K562 (cell line): ENCODE results near the gene OR4K2. TPM values are rescaled to one million over a fixed set of nuclear protein-coding genes. Genes with fewer than 3 reads are reported as not detected.

ENCODE experiments used
- ATAC-seq: fragments of 200-7000 bp; cut with Tn5 transposase; 3 replicates; pipeline ENCODE4 v1.9.1; 2020; ENCODE audit warnings: moderate library complexity
- BruUV-seq: library from RNA; stranded (reverse); fragments of 400-500 nt; replicated peaks from 2 replicates; lab custom pipeline; 2021; lab: Mats Ljungman, UMichigan
- CTCF ChIA-PET: fragments of 300-600 bp; formaldehyde crosslinking; extraction: SDS; loops from one replicate; lab custom pipeline; 2021; ENCODE audit warnings: low intra/inter-chr PET ratio; lab: Yijun Ruan, JAX
- POLR2A ChIA-PET: fragments of 300-600, 350-650 bp; sonication (Branson Sonifier 250); formaldehyde crosslinking; extraction: SDS; loops from one replicate; lab custom pipeline; 2021; ENCODE audit warnings: antibody characterized with exemption, inconsistent platforms; lab: Yijun Ruan, JAX
- DNase-seq, 4 experiments: peaks; one replicate each; pipeline versions ENCODE4 v3.0.0 to v3.0.0-alpha.2; 2011 to 2018; ENCODE audit warnings: low spot score in 3 of 4, mixed read lengths in 3 of 4; ENCODE audit errors: extremely low read depth in 1 of 4
- FAIRE-seq: peaks from 2 replicates; lab custom pipeline; 2011; peaks lifted over from hg19 to GRCh38; lab: Jason Lieb, UNC
- H2AFZ ChIP-seq: 2 replicates; pipeline ENCODE4 v1.6.0; 2011; ENCODE audit warnings: low read depth, low read length, control low read depth, inconsistent platforms
- H3K27ac ChIP-seq: fragments of 200-600 bp; 3 replicates; pipeline ENCODE4 v1.8.0; 2011; ENCODE audit warnings: low read depth, mild to moderate bottlenecking, control low read depth, inconsistent platforms, low read length, moderate library complexity, mixed read lengths; ENCODE audit errors: extremely low read depth
- H3K27me3 ChIP-seq, 2 experiments: fragments of 300-600 bp in 1 of 2; 2 replicates in 1 of 2; 3 replicates in 1 of 2; pipeline versions ENCODE4 v1.6.0 to v1.8.0; 2011; ENCODE audit warnings: inconsistent platforms in 2 of 2, low read length in 2 of 2, mild to moderate bottlenecking in 1 of 2, mixed read lengths in 1 of 2, moderate library complexity in 1 of 2; ENCODE audit not compliant: control insufficient read depth in 2 of 2, insufficient read depth in 2 of 2
- H3K36me3 ChIP-seq: fragments of 300-600 bp; 3 replicates; pipeline ENCODE4 v1.8.0; 2011; ENCODE audit warnings: mild to moderate bottlenecking, low read length, inconsistent platforms; ENCODE audit not compliant: control insufficient read depth, insufficient read depth
- H3K4me1 ChIP-seq, 2 experiments: fragments of 200-600 bp in 1 of 2; replicated peaks in 1 of 2; 2 replicates in 1 of 2; 3 replicates in 1 of 2; pipeline versions ENCODE4 v1.5.1 to v1.8.0; 2011; ENCODE audit warnings: inconsistent platforms in 2 of 2, low read length in 2 of 2, mild to moderate bottlenecking in 1 of 2, mixed read lengths in 1 of 2, moderate library complexity in 1 of 2; ENCODE audit not compliant: control insufficient read depth in 2 of 2, insufficient read depth in 2 of 2
- H3K4me2 ChIP-seq: 2 replicates; pipeline ENCODE4 v1.6.1; 2011; ENCODE audit warnings: low read length, control low read depth, inconsistent platforms, mixed read lengths; ENCODE audit not compliant: insufficient read depth
- H3K4me3 ChIP-seq: fragments of 200-600 bp; sonication (generic), shearing (Covaris generic); 2 replicates; pipeline ENCODE4 v1.5.1; 2016; ENCODE audit warnings: control low read depth, inconsistent platforms
- H3K79me2 ChIP-seq: fragments of 200-600 bp; 3 replicates; pipeline ENCODE4 v1.8.0; 2011; ENCODE audit warnings: low read length, inconsistent platforms; ENCODE audit not compliant: control insufficient read depth, insufficient read depth
- H3K9ac ChIP-seq, 2 experiments: 2 replicates each; pipeline versions ENCODE4 v1.6.0 to v1.6.1; 2011; ENCODE audit warnings: low read depth in 2 of 2, low read length in 2 of 2, control low read depth in 1 of 2, inconsistent platforms in 1 of 2, mild to moderate bottlenecking in 1 of 2, mixed read lengths in 1 of 2; ENCODE audit not compliant: insufficient read depth in 1 of 2
- H3K9me1 ChIP-seq: one replicate; pipeline ENCODE4 v1.6.0; 2011; ENCODE audit warnings: inconsistent platforms, mild to moderate bottlenecking, low read length, moderate library complexity; ENCODE audit not compliant: control insufficient read depth, insufficient read depth
- H3K9me3 ChIP-seq: replicated peaks from 2 replicates; pipeline ENCODE4 v1.5.1; 2011; ENCODE audit warnings: low read depth, low read length, inconsistent platforms; ENCODE audit not compliant: control insufficient read depth, insufficient read depth
- H4K20me1 ChIP-seq: replicated peaks from 2 replicates; pipeline ENCODE4 v1.6.1; 2011; ENCODE audit warnings: low read length, inconsistent platforms, mixed read lengths; ENCODE audit not compliant: control insufficient read depth, insufficient read depth
- EZH2 ChIP-seq: IDR thresholded peaks from 2 replicates; pipeline ENCODE4 v1.6.1; 2012; ENCODE audit warnings: low read depth, mild to moderate bottlenecking, inconsistent platforms, low read length, borderline replicate concordance
- FOXP1 ChIP-seq: sonication (generic); formaldehyde crosslinking; IDR thresholded peaks from 2 replicates; pipeline ENCODE4 v1.8.0; 2022; ENCODE audit warnings: mild to moderate bottlenecking, missing genetic modification reagents
- KLF10 ChIP-seq: fragments of 250-450 bp; sonication (Bioruptor Pico); IDR thresholded peaks from 2 replicates; pipeline ENCODE4 v1.6.1; 2021; ENCODE audit warnings: matching md5 sums
- PREB ChIP-seq: sonication (generic); formaldehyde crosslinking; IDR thresholded peaks from 2 replicates; pipeline ENCODE4 v1.8.1; 2023; ENCODE audit warnings: mild to moderate bottlenecking, missing genetic modification reagents
- RAD51 ChIP-seq: fragments of 450-650 bp; IDR thresholded peaks from 2 replicates; pipeline ENCODE4 v1.7.1; 2016; ENCODE audit warnings: low read depth, mild to moderate bottlenecking, borderline replicate concordance
- RBM39 ChIP-seq: fragments of 200-400 bp; formaldehyde crosslinking; optimal IDR thresholded peaks from 2 replicates; pipeline ENCODE3; 2018; ENCODE audit warnings: low read depth, low read length
- RFX5 ChIP-seq: IDR thresholded peaks from 2 replicates; pipeline ENCODE4 v1.6.1; 2011; ENCODE audit warnings: low read depth, mild to moderate bottlenecking, improper control_type of control experiment, low read length
- SPI1 ChIP-seq: IDR thresholded peaks from 2 replicates; pipeline ENCODE4 v1.6.1; 2011; ENCODE audit warnings: low read depth, low read length, control low read depth, borderline replicate concordance
- VEZF1 ChIP-seq: fragments of 200-800 bp; sonication (Bioruptor generic); IDR thresholded peaks from 2 replicates; pipeline ENCODE4 v1.6.1; 2017; ENCODE audit warnings: missing genetic modification characterization, missing compliant biosample characterization
- in situ Hi-C: fragments of 300-500 bp; cut with MboI; formaldehyde crosslinking; loops from 4 replicates; pipeline ENCODE4 v1.15.0; 2018; ENCODE audit warnings: inconsistent platforms, mixed read lengths
- intact Hi-C: fragments of 100-400 bp; cut with micrococcal nuclease; formaldehyde crosslinking; loops from 2 replicates; pipeline ENCODE4 v1.14.2; 2022
- polyA plus RNA-seq, 8 experiments: library from polyadenylated mRNA; depleted of rRNA in 4 of 8; stranded (reverse) in 5 of 8; unstranded in 3 of 8; fragments of >200 nt; fragmentation: Nextera tagmentation in 2 of 8; fragmentation: Illumina TruSeq in 1 of 8; extraction: Ambion mirVana in 2 of 8; extraction: Trizol in 1 of 8; gene quantifications; 2 replicates each; pipeline versions ENCODE4 v1.2.1 to v1.2.3, GENCODE V29; 2011 to 2014; ENCODE audit warnings: inconsistent platforms in 1 of 8, missing spikeins in 1 of 8
- total RNA-seq, 7 experiments: library from RNA; depleted of rRNA in 6 of 7; stranded (reverse); fragments of >200 nt in 6 of 7; fragmentation: Illumina TruSeq in 2 of 7; extraction: Trizol in 2 of 7; gene quantifications; 2 replicates each; pipeline versions ENCODE4 v1.2.1 to v1.2.3, GENCODE V29; 2011 to 2021; ENCODE audit warnings: low replicate concordance in 1 of 7
- TF ChIP-seq, protein P1 (sequence below): fragments of 450-650 bp; IDR thresholded peaks from 2 replicates; pipeline ENCODE4 v1.6.1; 2016; ENCODE audit warnings: mild to moderate bottlenecking
- TF ChIP-seq, protein P2 (sequence below): fragments of 200-400 bp; formaldehyde crosslinking; IDR thresholded peaks from 2 replicates; pipeline ENCODE4 v1.6.1; 2017; ENCODE audit warnings: mild to moderate bottlenecking, low read depth, low read length, moderate library complexity
- TF ChIP-seq, protein P3 (sequence below): sonication (generic); formaldehyde crosslinking; IDR thresholded peaks from 2 replicates; pipeline ENCODE4 v1.8.0; 2022; ENCODE audit warnings: missing genetic modification reagents, mild to moderate bottlenecking, borderline replicate concordance

OR4K2 gene
- total and polyA plus RNA-seq, 9 of the 15 experiments (the other 6 are each of a cell fraction or from before 2014, with no cell fraction given), result not detected

DNA sequence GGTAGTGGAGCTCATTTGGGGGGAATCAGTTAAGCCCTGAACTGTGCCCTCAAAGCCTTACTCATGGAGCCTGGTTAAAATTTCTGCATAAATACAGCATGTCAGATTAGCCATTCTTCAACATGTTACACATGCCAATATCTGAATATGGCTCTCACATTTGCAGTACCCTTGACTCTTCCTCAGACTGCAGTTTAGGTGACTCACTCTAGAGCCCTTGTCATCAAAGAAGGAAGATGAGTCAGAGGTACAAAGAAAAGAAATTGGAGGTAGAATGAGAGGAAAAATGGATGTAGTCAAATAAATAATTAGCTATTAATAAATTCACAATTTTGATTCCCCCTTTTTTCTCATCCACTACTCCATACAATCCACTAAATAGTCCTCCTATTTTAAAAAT lies 23.6 kb upstream of the OR4K2 start:
- TF ChIP-seq PREB (CRISPR knock-in tag) (no peak), VEZF1 (CRISPR knock-in tag) (no peak), KLF10 (no peak), RBM39 (no peak), SPI1 (no peak), FOXP1 (CRISPR knock-in tag) (no peak), EZH2 (no peak), RFX5 (no peak), RAD51 (no peak)
- TF ChIP-seq, protein P1, sequence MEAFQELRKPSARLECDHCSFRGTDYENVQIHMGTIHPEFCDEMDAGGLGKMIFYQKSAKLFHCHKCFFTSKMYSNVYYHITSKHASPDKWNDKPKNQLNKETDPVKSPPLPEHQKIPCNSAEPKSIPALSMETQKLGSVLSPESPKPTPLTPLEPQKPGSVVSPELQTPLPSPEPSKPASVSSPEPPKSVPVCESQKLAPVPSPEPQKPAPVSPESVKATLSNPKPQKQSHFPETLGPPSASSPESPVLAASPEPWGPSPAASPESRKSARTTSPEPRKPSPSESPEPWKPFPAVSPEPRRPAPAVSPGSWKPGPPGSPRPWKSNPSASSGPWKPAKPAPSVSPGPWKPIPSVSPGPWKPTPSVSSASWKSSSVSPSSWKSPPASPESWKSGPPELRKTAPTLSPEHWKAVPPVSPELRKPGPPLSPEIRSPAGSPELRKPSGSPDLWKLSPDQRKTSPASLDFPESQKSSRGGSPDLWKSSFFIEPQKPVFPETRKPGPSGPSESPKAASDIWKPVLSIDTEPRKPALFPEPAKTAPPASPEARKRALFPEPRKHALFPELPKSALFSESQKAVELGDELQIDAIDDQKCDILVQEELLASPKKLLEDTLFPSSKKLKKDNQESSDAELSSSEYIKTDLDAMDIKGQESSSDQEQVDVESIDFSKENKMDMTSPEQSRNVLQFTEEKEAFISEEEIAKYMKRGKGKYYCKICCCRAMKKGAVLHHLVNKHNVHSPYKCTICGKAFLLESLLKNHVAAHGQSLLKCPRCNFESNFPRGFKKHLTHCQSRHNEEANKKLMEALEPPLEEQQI, result no peak
- TF ChIP-seq, protein P2, sequence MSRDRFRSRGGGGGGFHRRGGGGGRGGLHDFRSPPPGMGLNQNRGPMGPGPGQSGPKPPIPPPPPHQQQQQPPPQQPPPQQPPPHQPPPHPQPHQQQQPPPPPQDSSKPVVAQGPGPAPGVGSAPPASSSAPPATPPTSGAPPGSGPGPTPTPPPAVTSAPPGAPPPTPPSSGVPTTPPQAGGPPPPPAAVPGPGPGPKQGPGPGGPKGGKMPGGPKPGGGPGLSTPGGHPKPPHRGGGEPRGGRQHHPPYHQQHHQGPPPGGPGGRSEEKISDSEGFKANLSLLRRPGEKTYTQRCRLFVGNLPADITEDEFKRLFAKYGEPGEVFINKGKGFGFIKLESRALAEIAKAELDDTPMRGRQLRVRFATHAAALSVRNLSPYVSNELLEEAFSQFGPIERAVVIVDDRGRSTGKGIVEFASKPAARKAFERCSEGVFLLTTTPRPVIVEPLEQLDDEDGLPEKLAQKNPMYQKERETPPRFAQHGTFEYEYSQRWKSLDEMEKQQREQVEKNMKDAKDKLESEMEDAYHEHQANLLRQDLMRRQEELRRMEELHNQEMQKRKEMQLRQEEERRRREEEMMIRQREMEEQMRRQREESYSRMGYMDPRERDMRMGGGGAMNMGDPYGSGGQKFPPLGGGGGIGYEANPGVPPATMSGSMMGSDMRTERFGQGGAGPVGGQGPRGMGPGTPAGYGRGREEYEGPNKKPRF, result no peak
- TF ChIP-seq, protein P3, sequence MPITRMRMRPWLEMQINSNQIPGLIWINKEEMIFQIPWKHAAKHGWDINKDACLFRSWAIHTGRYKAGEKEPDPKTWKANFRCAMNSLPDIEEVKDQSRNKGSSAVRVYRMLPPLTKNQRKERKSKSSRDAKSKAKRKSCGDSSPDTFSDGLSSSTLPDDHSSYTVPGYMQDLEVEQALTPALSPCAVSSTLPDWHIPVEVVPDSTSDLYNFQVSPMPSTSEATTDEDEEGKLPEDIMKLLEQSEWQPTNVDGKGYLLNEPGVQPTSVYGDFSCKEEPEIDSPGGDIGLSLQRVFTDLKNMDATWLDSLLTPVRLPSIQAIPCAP (CRISPR knock-in tag), result no peak
- TF ChIP-seq, all 486 proteins: peak for 0
- ChIA-PET CTCF (no interaction called here), POLR2A (no interaction called here)
- DNase-seq (no peak), ATAC-seq (no peak), FAIRE-seq (no peak)
- H4K20me1 ChIP-seq, result no peaks in the 10 kb centered on the region
- no peaks in the 10 kb centered on the region for H3K36me3 ChIP-seq
- H3K79me2 ChIP-seq, result no peaks in the 10 kb centered on the region
- H3K27ac ChIP-seq, result no peak overlapping the region
- H3K9me1 ChIP-seq, result no peaks in the 10 kb centered on the region
- H3K9me3 ChIP-seq, result no peaks in the 10 kb centered on the region
- H3K4me1 ChIP-seq, result no peaks in the 10 kb centered on the region
- no peak overlapping the region for H3K4me2 ChIP-seq
- H3K27me3 ChIP-seq, result no peaks in the 10 kb centered on the region
- no peak overlapping the region for H3K9ac ChIP-seq
- no peak overlapping the region for H3K4me3 ChIP-seq
- intact Hi-C loops (no loop called here), in situ Hi-C loops (no loop called here)
- no peak overlapping the region for H2AFZ ChIP-seq
- no TSS peak for BruUV-seq
